ENCODE results near the gene PIEZO1. TPM values are rescaled to one million over a fixed set of nuclear protein-coding genes. Genes with fewer than 3 reads are reported as not detected.
A peak's percentile ranks its signal among the peaks of the same experiment; 100 is the strongest.

Gene PIEZO1
- total and polyA plus RNA-seq, 9 of the 15 experiments (the other 6 are each of a cell fraction or from before 2014, with no cell fraction given) = 3.6 to 432 (median 131) TPM

- TF ChIP-seq, protein P1, sequence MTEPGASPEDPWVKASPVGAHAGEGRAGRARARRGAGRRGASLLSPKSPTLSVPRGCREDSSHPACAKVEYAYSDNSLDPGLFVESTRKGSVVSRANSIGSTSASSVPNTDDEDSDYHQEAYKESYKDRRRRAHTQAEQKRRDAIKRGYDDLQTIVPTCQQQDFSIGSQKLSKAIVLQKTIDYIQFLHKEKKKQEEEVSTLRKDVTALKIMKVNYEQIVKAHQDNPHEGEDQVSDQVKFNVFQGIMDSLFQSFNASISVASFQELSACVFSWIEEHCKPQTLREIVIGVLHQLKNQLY (CRISPR knock-in tag; conservative IDR thresholded peaks at IDR 0.05) = 0 out of 4 replicates have a peak, but pooled peaks of 1 of the 2 experiments have one; percentile 72
- TF ChIP-seq SAP30 (IDR thresholded peaks at IDR 0.05; ENCODE audit: borderline replicate concordance, insufficient read depth, low read depth, low read length, poor library complexity, severe bottlenecking) (peak; percentile 52), SRF (CRISPR knock-in tag; IDR thresholded peaks at IDR 0.05) (peak in 1 of 2 experiments; percentile 51; a peak in 2 of 4 replicates), POLR2G (IDR thresholded peaks at IDR 0.05; ENCODE audit: low read depth, low read length) (peak; percentile 76), ZBTB43 (CRISPR knock-in tag; IDR thresholded peaks at IDR 0.05) (0 out of 2 replicates have a peak, but pooled peaks have one; percentile 48), EGR1 (conservative IDR thresholded peaks at IDR 0.05) (0 out of 2 replicates have a peak, but pooled peaks have one; percentile 21), MAFF (IDR thresholded peaks at IDR 0.05; ENCODE audit: low read length) (no peak)
- TF ChIP-seq, protein P2, sequence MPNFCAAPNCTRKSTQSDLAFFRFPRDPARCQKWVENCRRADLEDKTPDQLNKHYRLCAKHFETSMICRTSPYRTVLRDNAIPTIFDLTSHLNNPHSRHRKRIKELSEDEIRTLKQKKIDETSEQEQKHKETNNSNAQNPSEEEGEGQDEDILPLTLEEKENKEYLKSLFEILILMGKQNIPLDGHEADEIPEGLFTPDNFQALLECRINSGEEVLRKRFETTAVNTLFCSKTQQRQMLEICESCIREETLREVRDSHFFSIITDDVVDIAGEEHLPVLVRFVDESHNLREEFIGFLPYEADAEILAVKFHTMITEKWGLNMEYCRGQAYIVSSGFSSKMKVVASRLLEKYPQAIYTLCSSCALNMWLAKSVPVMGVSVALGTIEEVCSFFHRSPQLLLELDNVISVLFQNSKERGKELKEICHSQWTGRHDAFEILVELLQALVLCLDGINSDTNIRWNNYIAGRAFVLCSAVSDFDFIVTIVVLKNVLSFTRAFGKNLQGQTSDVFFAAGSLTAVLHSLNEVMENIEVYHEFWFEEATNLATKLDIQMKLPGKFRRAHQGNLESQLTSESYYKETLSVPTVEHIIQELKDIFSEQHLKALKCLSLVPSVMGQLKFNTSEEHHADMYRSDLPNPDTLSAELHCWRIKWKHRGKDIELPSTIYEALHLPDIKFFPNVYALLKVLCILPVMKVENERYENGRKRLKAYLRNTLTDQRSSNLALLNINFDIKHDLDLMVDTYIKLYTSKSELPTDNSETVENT (CRISPR knock-in tag; IDR thresholded peaks at IDR 0.05) = no peak
- TF ChIP-seq, protein P3, sequence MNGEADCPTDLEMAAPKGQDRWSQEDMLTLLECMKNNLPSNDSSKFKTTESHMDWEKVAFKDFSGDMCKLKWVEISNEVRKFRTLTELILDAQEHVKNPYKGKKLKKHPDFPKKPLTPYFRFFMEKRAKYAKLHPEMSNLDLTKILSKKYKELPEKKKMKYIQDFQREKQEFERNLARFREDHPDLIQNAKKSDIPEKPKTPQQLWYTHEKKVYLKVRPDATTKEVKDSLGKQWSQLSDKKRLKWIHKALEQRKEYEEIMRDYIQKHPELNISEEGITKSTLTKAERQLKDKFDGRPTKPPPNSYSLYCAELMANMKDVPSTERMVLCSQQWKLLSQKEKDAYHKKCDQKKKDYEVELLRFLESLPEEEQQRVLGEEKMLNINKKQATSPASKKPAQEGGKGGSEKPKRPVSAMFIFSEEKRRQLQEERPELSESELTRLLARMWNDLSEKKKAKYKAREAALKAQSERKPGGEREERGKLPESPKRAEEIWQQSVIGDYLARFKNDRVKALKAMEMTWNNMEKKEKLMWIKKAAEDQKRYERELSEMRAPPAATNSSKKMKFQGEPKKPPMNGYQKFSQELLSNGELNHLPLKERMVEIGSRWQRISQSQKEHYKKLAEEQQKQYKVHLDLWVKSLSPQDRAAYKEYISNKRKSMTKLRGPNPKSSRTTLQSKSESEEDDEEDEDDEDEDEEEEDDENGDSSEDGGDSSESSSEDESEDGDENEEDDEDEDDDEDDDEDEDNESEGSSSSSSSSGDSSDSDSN (IDR thresholded peaks at IDR 0.05; ENCODE audit: borderline replicate concordance in 1 of 2, low read depth in 2 of 2, low read length in 2 of 2) = peak; percentile 73 to 88; a peak in 3 of 4 replicates
Measured at GRCh38 chr16:88784074-88784855, 755 bp downstream of the PIEZO1 start (continued).
